Ectodermal cell (in vitro differentiated cells): ENCODE data around the gene EPHA5.

Source experiments
- H3K27ac ChIP-seq: 2 replicates; pipeline ENCODE4 v1.7.0; 2013; ENCODE audit warnings: mild to moderate bottlenecking, low read depth, low read length; ENCODE audit not compliant: insufficient read depth, poor library complexity, severe bottlenecking
- H3K27me3 ChIP-seq: 2 replicates; pipeline ENCODE4 v1.7.0; 2013; ENCODE audit warnings: mild to moderate bottlenecking, low read length; ENCODE audit not compliant: insufficient read depth, control insufficient read depth, poor library complexity, severe bottlenecking
- H3K36me3 ChIP-seq: one replicate; pipeline ENCODE4 v1.7.0; 2013; ENCODE audit warnings: low read length; ENCODE audit not compliant: control insufficient read depth, insufficient read depth
- H3K4me1 ChIP-seq: one replicate; pipeline ENCODE4 v1.7.0; 2013; ENCODE audit warnings: low read length; ENCODE audit not compliant: control insufficient read depth, insufficient read depth
- H3K4me3 ChIP-seq: 2 replicates; pipeline ENCODE4 v1.7.0; 2013; ENCODE audit warnings: low read depth, low read length, control low read depth; ENCODE audit not compliant: insufficient read depth
- H3K9me3 ChIP-seq: 2 replicates; pipeline ENCODE4 v1.7.0; 2013; ENCODE audit warnings: mild to moderate bottlenecking, low read length, moderate library complexity; ENCODE audit not compliant: control insufficient read depth
- WGBS, 2 experiments: methylation state at CpG; one replicate each; pipeline ENCODE4 v1.1.7; 2013; ENCODE audit warnings: missing lambda C conversion rate in 2 of 2; 5-methylcytosine and 5-hydroxymethylcytosine counted together

EPHA5 gene

DNA sequence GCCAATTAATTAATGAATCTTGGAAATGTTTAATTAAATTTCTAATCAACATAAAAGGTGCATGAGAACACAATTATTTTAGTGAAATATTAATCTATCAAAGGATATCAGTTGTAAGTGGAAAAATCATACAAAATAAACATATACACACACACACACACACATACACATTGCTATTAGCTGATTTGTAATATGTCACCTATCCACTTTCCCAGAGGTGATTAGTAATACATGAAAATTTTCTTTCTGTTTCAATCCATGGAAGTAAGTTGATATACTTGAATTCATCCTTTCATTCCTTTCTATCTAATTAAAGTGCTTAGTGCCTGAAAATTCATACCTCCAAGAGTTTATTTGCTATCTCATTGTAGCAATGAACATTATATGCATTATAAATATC lies 213.7 kb downstream of the EPHA5 start:
- H3K4me3 ChIP-seq, result no peak overlapping the region
- H3K27me3 ChIP-seq, result no peaks in the 10 kb centered on the region
- no peaks in the 10 kb centered on the region for H3K9me3 ChIP-seq
- no peaks in the 10 kb centered on the region for H3K36me3 ChIP-seq
- no peak overlapping the region for H3K27ac ChIP-seq
- no peaks in the 10 kb centered on the region for H3K4me1 ChIP-seq

DNA sequence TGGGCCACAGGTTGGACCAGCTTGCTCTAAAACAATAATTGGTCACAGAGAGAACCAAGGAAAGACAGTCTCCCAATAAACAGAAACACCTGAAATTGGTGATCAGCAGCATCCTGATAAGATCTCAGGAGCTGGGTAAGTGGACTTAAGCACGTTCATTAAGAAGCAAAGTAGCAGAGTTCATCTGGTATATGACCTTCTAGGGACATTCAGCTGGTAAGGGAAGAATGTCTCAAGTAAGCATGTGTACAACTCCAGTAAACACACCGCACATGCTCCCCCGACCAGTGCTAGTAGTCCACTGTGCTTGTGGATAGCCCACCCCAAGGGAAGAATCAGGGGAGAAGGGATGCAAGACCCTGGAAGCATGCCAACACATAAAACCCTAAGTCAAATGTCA lies 216.9 kb downstream of the EPHA5 start:
- Histone ChIP-seq H3K4me1 (no peaks in the 10 kb centered on the region), H3K27me3 (no peaks in the 10 kb centered on the region), H3K9me3 (no peaks in the 10 kb centered on the region), H3K36me3 (no peaks in the 10 kb centered on the region), H3K4me3 (no peak overlapping the region), H3K27ac (no peak overlapping the region)
- 91 to 97% methylated on average over 3 of the region's 3 CpGs for WGBS, 2 experiments

DNA sequence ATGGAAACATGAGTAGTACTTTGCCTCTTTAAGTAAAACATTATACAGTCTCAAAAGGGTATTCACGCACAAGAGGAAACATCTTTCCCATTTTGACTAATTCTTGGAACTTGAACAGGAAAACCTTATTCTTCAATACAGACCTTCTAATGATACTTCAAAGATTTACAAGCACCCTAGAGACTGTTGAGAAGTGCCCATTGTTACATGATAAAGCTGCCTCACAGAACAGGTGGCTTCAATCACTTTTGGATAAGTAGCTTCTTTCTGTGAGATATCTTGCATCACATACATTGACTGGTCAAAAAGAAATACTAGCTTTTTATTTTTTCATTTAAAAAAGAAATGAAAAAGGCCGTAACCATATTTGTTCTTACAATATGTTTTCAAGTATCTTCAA lies 219.4 kb downstream of the EPHA5 start:
- WGBS, 2 experiments, result 76 to 91% methylated on average over 1 to 2 of the region's 2 CpGs
- no peaks in the 10 kb centered on the region for H3K27me3 ChIP-seq

DNA sequence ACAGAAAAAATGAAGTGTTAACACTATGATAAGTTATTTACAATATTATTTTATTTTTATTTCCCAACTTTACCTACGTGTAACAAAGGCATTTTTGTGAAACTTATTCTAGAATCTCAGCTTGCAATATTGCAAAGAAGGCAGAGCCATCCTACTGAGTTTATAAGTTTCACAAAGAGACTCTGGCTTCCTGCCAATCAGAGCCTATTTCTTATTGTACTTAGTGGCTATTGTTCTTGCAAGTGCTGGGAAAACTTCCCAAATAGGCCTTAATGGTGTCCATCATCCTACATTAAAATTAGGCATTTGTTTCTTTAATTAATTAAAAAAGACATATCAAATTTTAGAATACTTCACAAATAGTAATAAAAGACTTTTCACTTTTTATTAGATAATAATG lies 233.2 kb downstream of the EPHA5 start:
- Histone ChIP-seq H3K4me1 (no peaks in the 10 kb centered on the region), H3K36me3 (no peaks in the 10 kb centered on the region), H3K27me3 (no peaks in the 10 kb centered on the region), H3K27ac (no peak overlapping the region), H3K9me3 (no peaks in the 10 kb centered on the region), H3K4me3 (no peak overlapping the region)
- 87 to 100% methylated on average over 1 of the region's 1 CpG for WGBS, 2 experiments

More for the DNA sequence above, 219.4 kb downstream of the EPHA5 start:
- Histone ChIP-seq H3K9me3 (no peaks in the 10 kb centered on the region), H3K27ac (no peak overlapping the region), H3K36me3 (no peaks in the 10 kb centered on the region), H3K4me3 (no peak overlapping the region), H3K4me1 (no peaks in the 10 kb centered on the region)

DNA sequence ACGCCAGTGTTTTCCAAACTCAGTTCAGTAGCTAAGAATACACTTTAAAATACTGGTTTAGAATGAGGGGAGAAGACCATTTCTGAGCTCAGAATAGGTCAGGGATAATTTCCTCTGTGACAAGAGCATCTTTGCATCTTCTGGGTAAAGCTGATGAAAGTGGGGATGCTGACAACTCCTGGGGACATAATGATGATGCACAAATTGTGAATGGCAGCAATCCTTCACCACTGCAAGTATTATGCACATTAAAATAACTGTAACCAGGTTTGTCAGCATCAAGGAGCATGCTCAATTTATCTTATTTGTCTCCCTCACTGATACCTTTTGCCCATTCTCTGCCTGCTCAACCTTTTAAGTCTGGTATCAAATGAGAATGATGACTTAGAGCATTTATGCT lies 248.2 kb downstream of the EPHA5 start:
- Histone ChIP-seq H3K4me3 (no peak overlapping the region), H3K27ac (no peak overlapping the region), H3K4me1 (no peaks in the 10 kb centered on the region), H3K36me3 (no peaks in the 10 kb centered on the region), H3K9me3 (no peaks in the 10 kb centered on the region), H3K27me3 (no peaks in the 10 kb centered on the region)
- 73% methylated on average over 1 of the region's 1 CpG; no CpG with 5 or more reads in 1 of the 2 experiments for WGBS, 2 experiments

DNA sequence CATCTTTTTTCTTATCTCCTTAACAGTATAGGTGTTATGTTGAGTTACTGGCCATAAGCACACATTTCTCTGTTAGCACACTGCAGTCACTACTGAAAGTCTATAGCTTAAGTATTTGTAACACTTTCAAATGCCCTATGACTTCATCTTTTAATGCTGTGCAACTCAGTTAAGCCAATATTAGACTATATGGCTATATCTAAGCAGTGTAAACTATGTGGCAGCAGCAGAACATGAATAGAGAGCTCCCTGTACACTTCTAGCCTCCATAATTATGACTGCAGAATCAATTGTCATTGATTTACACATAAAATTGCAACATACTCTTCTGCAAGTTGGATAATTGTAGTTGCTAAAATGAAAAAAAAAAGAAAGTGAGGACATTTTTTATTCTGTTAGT lies 250.3 kb downstream of the EPHA5 start:
- Histone ChIP-seq H3K9me3 (no peaks in the 10 kb centered on the region), H3K36me3 (no peaks in the 10 kb centered on the region), H3K27ac (no peak overlapping the region), H3K27me3 (no peaks in the 10 kb centered on the region), H3K4me1 (no peaks in the 10 kb centered on the region), H3K4me3 (no peak overlapping the region)

DNA sequence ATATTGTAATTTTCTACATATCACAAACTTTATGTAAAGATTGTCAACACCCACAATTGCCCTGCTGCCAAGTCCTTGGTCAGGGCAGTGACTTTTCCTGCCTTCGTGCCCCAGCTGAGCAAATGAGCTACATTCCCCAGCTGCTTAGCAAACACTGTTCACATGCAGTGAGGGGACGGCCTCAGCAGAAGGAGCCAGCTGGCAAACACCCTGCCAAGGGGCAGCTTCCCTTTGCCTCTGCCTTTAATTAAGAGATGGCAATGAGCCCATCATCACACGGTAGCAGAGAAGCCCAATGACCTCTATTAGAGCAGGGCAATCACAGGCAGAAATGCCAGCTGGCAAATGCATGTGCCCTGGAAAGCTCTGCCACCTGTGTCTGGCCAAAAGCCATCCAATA lies 253.4 kb downstream of the EPHA5 start:
- H3K9me3 ChIP-seq, result no peaks in the 10 kb centered on the region
- H3K27ac ChIP-seq, result no peak overlapping the region
- no peaks in the 10 kb centered on the region for H3K36me3 ChIP-seq
- 59 to 65% methylated on average over 3 of the region's 3 CpGs for WGBS, 2 experiments
- H3K27me3 ChIP-seq, result no peaks in the 10 kb centered on the region
- no peaks in the 10 kb centered on the region for H3K4me1 ChIP-seq
- no peak overlapping the region for H3K4me3 ChIP-seq

DNA sequence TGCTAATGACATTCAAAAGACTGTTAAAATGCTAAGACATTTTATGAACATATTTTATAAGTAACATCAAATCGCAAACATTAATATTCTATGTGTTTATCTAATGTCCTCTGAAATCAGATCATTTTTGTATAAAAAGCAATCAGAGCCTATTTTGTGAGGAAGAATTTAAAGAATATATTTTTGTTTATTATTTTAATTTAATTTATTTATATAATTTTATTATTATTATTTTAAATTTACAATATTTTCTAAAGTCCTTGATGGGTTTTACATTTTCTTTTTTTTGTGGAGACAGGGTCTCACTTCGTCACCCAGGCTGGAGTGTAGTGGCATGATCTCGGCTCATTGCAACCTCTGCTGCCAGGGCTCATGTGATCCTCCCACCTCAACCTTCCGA lies 262.8 kb downstream of the EPHA5 start:
- H3K4me3 ChIP-seq, result no peak overlapping the region
- H3K9me3 ChIP-seq, result no peaks in the 10 kb centered on the region
- H3K27me3 ChIP-seq, result no peaks in the 10 kb centered on the region
- 84 to 91% methylated on average over 3 of the region's 4 CpGs for WGBS, 2 experiments
- H3K4me1 ChIP-seq, result no peaks in the 10 kb centered on the region
- no peaks in the 10 kb centered on the region for H3K36me3 ChIP-seq
- no peak overlapping the region for H3K27ac ChIP-seq

DNA sequence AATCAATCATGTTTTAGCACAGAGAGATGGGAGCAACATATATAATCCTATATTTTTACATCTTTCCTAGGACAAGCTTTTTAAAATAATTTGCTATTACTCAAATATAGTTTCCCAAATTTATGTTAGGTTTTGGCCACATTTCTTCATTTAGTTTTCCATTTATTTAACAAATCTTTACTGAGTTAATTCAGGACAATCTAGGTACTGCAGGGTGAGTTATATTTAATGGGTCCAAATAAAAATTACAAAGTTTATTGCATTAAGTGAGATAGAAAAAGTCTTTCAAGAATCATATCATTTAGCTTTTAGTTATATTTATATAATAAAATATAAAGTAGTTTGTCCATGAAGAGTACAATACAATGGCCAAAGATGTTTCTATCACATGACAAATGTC lies 269.2 kb downstream of the EPHA5 start:
- Histone ChIP-seq H3K27ac (no peak overlapping the region), H3K27me3 (no peaks in the 10 kb centered on the region), H3K36me3 (no peaks in the 10 kb centered on the region), H3K4me1 (no peaks in the 10 kb centered on the region), H3K9me3 (no peaks in the 10 kb centered on the region), H3K4me3 (no peak overlapping the region)

DNA sequence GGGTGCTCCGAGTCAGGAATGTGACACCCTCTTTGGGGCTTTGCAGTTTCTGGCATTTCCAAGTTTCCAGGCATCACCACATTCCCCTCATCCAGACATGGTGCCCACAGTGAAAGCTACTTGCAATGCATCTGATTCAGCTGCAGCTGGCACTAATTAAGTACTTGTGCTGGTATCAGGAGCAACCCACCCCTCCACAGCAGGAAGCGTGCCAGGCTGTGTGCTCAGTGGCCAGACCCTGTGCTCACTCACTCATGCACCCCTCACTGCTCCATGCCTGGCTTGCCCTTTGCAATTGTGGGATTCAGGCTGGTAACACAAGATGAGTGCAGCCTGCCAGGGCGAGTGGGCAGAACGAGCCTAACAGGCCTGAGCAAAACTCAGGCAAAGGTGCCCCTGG lies 271.2 kb downstream of the EPHA5 start:
- Histone ChIP-seq H3K4me1 (no peaks in the 10 kb centered on the region), H3K36me3 (no peaks in the 10 kb centered on the region), H3K27me3 (no peaks in the 10 kb centered on the region), H3K9me3 (no peaks in the 10 kb centered on the region), H3K4me3 (no peak overlapping the region), H3K27ac (no peak overlapping the region)
- 55 to 57% methylated on average over 4 of the region's 4 CpGs for WGBS, 2 experiments

DNA sequence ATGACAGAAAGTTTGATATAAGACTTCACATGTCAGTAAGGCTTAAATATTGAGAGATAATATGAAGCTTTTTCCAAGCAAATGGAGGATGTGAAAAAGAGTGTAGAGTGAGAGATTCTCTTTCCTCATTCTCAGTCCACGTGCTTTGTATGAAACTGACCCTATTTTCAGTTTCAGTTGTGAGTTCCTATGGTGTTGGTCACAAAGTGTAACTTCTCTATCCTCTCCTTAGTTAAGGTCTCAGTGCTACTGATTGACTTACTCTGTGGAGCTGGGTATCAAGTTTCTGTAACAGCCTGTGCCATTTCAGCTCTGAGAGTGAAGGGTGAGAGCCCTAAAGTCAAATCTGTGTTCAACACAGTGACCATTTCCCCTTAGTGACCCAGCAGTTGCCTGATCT lies 277.2 kb downstream of the EPHA5 start:
- no peak overlapping the region for H3K4me3 ChIP-seq
- 73 to 90% methylated on average over 1 of the region's 1 CpG for WGBS, 2 experiments
- H3K36me3 ChIP-seq, result no peaks in the 10 kb centered on the region
- no peaks in the 10 kb centered on the region for H3K4me1 ChIP-seq
- no peak overlapping the region for H3K27ac ChIP-seq
- no peaks in the 10 kb centered on the region for H3K27me3 ChIP-seq
- H3K9me3 ChIP-seq, result no peaks in the 10 kb centered on the region
